Medulla oblongata (tissue), 1 donor: ENCODE data around the gene DDX27.
"Not testable (repeated sequence)": the region's sequence is repeated elsewhere in the genome, so short reads cannot be mapped to it uniquely, and the experiment has no call there.

Source experiments
- DNase-seq: peaks from one replicate; pipeline ENCODE4 v3.0.0-alpha.2; 2015; ENCODE audit errors: extremely low spot score

The DDX27 gene

DNA sequence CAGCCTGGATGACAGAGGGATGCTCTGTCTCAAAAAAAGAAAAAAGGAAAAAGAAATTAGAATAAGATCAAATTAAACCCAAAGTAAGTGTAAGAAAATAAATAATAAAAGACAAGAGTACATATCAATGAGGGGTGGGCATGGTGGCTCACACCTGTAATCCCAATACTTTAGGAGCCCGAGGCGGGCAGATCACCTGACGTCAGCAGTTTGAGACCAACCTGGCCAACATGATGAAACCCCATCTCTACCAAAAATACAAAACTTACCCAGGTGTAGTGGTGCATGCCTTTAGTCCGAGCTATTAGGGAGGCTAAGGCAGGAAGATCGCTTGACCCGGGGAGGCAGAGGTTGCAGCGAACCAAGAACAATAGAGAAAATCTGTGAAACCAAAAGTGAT is 16.2 kb upstream of the DDX27 start:
- no peak for DNase-seq

DNA sequence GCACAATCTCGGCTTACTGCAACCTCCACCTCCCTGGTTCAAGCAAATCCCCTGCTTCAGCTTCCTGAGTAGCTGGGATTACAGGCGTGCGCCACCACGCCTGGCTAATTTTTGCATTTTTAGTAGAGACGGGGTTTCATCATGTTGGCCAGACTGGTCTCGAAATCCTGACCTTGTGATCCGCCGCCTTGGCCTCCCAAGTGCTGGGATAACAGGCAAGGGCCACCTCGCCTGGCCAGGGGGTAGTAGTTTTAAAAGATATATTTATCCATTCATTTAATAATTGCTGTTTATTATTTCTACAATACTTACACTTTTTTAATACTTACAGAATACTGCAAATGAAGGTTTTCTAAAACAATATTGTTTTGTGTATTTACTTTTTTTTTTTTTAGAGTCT is 15.5 kb upstream of the DDX27 start:
- DNase-seq: no peak

DNA sequence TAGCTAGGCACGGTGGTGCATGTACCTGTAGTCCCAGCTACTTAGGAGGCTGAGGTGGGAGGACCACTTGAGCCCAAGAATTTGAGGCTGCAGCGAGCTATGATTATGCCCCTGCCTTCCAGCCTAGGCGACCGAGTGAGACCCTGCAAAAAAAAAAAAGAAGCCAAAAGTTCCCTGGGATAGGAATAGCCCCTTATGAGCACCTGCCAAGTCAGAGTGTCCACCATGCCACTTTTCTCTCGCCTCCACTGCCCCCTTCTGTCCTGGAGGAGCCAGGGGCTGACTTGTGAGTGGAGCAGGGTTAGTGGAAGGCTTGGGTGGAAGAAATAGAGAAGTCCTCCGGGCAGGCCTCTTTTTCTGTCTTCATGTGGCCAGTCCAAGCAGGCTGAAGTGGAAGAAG is 12.1 kb upstream of the DDX27 start:
- DNase-seq: no peak

DNA sequence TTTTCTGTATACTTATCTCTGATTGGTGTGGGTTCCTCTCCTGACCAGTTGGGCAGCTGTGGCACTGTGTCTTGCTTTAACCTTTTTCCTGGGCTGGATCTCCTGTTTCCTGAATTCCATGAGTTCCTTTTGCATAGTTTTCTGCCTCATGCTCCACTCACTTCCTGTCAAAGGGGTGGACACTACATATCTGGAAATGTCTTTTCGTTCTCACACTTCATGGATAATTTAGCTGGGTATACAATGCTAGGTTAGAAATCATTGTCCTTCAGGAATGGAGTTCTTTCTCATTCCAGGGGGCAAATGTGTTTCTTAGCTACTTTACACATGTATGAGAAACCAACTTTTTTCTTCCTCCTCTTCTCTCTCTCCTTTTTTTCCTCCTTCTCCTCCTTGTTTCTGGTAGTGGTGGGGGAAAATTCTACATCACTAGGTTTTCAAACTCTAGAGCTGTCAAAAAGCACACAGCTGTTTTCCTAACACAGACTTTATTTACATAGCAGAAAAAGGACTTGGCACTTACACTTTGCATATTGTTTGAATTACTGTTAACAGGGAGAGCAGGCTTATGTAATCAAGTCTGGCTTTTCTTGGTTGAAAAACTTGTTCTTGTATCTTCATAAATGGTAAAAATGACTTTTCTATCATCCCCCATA is 9.0 kb upstream of the DDX27 start:
- DNase-seq: no peak

DNA sequence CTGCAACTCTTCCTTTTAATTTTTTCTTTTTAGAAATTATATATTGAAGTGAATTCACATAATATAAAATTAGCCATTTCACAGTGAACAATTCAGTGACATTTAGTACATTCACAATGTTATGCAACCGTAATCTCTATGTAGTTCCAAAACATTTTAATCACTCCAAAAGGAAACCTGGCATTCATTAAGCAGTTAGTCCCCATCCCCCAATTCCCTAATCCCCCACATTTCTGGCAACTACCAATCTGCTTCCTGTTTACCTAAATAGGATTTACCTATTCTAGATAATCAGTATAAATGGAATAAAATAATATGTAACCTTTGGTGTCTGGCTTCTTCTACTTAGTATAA is 8.5 kb upstream of the DDX27 start:
- no peak for DNase-seq

DNA sequence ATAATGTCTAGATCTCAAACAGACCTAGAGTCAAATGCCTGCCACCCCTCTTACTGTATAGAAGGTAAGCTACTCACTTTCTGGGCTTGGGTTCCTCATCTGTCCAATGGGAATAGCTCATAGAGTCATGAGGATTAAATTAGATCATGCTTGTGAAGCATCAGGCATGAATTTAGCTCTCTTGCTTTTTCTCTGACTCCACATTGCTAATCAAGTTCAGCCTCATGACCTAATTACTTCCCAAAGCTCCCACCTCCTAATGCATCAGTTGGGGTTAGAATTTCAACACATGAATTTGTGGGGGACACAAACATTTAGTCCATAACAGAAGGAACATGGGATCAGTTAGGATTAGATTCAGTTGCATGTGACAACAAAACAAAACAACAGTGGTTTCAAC is 4.6 kb upstream of the DDX27 start:
- no peak for DNase-seq

DNA sequence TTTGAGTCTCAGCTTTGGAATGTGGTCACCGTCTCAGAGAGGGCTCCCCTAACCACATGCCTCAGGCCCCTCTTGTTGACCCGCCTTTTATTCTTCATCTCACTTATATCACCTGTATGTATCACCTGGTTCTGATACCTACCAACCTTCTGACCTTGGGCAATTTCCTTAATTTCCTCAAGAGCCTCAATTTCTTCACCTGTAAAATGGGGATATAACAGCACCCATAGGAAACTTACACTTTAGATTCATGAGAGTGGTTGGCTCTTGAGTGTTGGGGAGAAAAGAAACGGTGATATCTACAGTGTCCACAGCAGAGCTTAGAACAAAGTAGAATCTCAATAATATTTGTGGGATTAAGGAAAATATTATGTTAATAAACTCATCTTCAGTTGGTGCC is 4.0 kb upstream of the DDX27 start:
- DNase-seq: no peak

DNA sequence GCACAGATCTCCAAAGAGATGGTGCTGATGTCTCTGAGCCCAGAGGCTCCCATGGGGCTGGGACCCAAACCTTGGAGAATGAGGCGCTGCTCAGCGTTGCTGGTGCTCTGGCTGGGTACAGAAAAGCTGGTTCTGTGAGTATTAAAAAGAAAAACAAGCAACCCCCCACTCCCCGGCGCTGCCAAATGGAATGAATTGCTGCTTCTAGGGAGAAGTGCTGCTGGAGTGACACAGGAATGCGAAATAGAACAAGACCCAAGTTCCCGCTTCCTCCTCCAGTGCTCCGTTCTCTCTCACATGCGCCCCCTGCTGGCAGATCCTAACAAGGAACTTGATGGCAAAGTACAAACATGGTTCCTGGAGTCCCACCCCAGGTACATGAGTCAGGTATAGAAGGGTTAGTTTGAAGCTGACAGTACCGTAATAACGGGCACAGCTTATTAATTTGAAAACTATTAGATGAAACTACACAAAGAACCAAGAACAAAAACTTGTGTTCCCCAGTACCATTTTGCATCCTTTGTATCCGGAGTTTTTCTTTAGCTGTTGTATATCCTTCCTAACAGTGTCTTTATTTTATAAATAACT is 2.1 kb upstream of the DDX27 start:
- DNase-seq: peak; percentile 97

DNA sequence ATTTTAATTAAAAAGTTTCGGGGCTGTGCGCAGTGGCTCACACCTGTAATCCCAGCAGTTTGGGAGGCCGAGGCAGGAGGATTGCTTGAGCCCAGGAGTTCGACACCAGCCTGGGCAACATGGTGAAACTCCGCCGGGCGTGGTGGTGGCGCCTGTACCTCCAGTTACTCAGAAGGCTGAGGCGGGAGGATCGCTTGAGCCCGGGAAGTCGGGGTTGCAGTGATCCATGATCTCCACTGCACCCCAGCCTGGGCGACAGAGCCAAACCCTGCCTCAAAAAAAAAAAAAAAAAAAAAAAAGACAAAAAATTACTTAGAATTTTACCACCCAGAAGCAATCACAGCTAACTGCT is 501 bp upstream of the DDX27 start:
- not testable (repeated sequence) for DNase-seq

DNA sequence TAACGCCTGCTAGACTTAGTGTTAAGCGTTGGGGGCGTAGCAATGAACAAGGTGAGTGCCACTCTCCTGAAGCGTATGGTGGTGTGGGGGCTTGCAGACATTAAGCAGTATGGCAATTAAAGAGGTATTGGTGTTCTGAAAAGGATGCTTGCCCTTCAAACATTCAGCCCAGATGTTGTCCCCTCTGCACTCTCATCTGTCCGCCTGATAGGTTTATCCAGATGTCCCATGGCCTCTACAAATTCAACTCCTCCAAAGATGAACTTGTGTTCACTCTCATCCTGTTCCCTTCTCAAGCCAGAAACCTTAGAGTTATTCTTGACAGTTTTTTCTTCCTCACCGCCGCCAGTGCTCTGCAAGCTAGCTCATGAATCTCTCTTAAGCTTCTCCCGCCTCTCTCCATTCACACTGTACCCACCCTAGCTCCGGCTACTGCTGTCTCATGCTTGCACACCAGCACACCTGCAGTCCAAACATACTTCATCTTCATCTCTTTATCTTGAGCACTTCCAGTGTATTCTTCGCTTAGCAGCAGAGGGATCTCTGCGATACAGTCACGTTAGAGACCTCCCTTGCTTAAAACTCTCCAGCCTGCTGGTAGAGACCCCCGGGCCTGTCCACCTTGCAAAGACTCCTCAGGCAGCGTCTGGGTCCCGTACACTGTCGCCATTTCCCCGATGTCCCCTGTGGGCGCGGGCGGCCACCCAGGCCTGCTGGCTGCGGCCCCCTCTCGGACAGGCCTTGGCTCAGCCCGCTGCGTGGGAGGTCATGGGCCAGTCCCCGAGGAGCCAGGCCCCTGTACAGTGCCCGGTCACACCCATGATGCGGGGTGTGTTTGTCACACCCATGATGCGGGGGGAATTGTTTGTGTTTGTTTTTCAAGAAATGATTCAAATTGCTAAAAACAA is 962 bp downstream of the DDX27 start:
- DNase-seq: no peak

DNA sequence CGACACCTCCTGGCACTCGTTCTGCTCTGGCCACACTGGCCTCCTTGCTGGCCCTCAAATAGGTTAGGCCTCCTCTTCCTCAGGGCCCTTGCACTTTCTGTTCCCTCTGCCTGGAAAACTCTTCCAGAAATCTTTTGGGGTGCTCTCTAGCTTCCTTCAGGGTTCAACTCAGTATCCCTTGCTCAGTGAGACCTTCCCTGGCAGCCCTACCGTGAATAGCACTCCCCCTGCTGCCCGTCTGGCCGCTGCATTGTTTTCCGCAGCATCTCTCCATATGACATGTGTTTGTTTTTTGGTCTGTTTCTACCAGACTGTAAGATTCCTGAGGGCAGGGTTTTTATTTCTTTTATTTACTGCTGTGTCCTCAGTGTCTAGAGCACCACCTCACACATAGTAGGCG is 6.7 kb downstream of the DDX27 start:
- no peak for DNase-seq

DNA sequence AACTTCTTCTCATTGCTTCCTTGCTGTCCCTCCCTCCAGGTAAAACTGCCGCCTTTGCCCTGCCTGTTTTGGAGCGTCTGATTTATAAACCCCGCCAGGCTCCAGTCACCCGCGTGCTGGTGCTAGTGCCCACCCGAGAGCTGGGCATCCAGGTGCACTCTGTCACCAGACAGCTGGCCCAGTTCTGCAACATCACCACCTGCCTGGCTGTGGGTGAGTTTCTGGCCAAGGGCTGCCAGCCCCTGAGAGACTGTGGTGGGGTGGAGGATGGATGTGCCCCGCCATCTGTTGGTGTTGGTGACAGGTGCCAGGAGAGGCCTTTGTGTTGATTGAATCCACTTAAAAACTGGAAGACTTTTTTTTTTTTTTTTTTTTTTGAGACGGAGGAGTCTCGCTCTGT is 9.5 kb downstream of the DDX27 start:
- DNase-seq: no peak

DNA sequence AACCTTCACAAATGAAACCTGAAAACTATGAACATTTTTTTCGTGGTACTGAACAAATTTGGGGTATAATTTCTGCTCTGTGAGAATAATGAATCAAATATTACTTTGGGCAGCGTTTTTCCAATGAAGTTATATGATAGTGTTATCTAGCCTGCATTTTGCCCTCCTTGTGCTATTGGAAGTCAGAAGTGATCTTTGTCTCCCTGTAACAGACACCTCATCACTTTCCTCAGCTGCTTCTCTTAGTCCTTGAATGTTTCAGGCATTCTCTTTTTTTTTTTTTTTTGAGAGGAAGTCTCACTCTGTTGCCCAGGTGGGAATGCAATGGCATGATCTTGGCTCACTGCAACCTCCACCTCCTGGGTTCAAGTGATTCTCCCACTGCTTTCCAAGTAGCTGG is 10.2 kb downstream of the DDX27 start:
- no peak for DNase-seq

DNA sequence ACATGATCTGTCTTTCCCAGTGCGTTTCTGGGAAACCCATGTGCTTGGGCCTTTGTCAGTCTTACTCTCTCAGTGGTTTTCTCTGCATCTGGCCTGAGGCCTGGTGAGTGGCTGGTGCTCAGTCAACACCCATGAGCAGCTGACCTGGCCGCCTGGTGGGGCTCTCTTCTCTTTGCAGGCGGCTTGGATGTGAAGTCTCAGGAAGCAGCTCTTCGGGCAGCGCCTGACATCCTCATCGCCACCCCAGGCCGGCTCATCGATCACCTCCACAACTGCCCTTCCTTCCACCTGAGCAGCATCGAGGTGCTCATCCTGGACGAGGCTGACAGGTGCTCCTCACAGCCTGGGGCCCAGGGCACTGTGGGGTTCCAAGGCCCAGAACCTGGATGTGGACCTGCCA is 10.8 kb downstream of the DDX27 start:
- DNase-seq: no peak

DNA sequence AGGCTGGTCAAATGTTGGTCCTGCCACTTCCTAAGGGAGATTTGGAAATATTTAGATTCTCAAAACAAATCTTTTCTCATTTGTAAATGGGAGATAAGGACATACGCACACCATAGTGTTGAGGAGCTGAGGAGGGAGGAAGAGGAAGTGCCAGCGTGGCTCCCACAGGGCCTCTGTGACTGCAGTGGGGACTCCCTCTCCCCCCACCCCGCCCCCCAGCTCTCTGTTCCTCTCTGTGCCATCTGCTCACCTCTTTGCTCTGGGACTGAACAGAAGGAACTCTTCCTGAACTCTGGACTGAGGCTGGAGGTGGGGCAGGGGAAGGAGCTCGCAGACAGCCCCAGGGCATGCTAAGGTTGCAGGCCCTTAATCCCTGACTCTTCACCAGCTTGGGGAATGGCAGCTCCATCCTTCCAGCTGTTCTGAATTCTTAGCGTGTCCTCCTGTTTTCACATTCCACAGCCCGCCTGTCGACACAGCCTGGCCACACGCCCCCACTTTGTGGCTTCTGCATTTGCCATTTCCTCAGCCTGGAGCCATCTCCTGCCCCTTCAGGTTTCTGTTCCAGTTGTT is 11.4 kb downstream of the DDX27 start:
- peak; percentile 43 for DNase-seq

DNA sequence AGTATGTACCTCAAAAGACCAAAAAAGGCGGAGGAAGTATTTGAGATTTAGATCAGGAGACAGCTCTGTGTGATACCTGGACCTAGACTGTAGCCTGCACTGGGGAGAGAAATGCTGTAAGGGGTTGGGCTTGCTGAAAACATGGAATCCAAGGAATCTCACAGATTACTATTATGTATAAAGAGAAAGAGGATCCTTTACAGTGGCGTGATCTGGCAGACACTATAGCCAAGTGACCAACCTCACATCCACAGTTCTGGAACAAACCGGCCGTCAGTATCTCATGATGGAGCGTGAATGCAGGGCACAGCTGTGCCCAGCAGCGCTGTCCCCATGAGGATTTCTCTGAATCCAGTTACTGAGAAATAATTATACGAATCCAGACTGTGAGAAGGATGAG is 12.3 kb downstream of the DDX27 start:
- no peak for DNase-seq

DNA sequence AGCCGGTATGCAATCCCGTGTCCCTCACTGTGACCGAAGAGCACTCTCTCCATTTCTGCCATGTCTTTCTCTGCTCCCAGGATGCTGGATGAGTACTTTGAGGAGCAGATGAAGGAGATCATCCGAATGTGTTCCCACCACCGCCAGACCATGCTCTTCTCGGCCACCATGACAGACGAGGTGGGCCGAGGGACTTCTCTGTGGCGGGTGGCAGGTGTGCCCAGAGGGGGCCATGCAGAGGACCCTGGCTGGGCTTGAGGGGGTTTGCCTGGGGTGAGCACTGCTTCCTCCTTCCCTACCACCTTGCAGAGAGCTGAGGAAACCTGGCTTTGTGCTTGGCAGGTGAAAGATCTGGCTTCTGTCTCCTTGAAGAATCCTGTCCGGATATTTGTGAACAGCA is 14.0 kb downstream of the DDX27 start:
- DNase-seq: no peak

DNA sequence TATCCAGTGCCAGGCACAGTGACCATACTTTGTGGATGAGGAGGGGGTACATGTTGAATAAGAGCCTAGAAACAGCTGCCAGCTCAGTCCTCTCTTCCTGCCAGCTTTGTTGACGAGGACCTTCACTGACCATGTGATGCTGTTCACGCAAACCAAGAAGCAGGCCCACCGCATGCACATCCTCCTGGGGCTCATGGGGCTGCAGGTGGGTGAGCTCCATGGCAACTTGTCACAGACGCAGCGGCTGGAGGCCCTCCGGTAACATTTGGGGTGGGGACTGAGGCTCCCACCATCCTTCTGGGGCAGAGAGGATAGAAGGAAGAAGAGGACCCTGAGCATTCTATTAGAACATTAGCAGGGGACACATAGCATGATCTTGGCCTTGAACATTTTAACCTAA is 15.6 kb downstream of the DDX27 start:
- no peak for DNase-seq

DNA sequence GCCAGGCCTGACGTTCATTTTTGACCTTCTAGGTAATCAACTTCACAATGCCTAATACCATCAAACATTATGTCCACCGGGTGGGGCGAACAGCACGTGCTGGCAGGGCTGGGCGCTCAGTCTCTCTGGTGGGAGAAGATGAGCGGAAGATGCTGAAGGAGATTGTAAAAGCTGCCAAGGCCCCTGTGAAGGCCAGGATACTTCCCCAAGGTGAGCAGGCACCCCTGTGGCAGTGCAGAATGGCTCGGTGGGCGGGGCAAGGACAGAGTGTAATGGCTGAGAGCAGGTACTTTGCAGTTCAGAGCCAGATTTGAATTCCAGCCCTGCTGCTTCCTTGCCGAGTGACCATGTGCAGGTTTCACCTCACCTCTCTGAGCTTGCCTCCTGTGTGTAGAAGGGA is 17.1 kb downstream of the DDX27 start:
- DNase-seq: no peak

DNA sequence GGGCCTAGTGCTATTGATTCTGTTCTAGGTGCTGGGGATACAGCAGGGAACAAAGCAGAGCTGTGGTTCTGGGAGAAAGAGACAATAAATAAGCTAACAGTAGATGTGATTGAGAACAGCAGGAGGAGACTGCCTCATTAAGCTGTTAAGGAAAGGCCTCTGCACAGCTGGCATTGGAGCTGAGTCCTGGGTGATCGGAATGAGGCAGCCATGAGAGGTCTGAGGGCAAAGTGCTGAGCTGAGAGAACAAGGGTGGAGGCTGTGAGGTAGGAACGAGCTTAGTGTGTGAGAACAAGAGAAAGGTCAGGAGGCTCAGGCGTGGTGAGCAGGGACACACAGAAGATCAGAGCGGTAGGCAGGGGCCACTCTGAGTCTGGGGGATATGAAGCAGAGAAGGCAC is 18.3 kb downstream of the DDX27 start:
- DNase-seq: no peak

DNA sequence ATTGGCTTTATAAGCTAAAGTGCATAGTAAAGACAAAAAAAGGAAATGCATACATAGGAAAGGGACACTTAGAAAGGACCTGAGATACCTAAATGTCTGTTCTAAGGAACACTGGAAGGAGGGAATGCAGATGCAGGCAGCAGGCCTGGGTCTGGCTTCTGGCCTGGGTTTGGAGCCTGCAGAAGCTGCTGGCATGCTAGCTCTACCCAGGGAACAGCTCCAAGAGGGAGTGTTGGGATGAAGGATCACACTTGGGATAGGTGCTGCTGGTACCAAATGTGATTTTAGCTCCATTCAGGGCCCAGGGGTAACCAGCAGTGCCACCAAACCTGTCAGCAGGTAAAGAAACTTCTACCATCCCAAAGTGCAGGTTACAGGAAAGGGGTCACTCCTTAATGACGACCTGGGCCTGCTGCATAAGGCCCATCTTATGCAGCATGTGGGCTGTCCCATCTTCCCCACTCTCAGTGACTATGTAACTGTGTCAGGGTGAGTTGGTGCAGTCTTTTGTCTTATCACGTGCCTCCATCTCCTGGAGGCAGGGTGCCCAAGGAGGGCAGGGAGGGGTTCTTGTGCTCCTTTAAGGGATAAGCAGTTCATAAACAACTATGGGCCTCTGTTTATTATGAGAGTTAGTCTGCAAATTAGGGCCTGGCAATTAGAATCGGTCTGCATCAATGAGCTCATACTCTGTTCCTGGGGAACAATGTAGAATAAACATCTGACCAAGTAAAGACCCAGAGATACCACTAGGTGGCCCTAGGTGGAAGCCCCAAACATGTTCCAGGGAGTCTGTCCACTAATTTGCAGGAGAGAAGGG is 26.9 kb downstream of the DDX27 start:
- peak; percentile 70 for DNase-seq

DNA sequence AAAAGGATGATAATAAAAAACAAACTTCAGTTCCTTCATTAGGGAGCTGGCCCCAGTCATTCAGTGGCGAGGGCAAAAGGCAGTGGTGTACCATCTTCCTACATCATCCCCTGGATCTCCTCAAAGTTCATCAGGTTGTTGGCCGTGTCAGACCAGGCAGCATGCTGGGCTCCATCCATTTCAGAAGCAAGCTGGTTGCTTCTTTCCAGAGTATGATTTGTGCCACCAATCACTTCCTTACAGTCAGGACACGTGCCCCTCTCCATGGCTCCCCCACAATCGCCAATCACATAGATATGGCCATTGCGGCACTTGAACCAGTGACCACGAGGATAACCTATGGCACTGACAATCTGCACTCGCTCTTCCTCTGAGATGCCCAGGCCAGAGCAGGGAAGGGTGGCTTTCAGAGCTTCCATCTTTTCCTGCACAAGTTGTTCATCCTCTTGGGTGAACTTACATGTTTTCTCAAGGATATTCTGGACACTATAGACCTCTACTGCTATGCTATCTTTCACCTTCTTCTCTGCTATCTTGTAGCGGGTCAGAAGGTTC is 28.0 kb downstream of the DDX27 start:
- DNase-seq: no peak
